Measurements from ENCODE around the gene ARHGAP23.

ARHGAP23 gene, protein sequence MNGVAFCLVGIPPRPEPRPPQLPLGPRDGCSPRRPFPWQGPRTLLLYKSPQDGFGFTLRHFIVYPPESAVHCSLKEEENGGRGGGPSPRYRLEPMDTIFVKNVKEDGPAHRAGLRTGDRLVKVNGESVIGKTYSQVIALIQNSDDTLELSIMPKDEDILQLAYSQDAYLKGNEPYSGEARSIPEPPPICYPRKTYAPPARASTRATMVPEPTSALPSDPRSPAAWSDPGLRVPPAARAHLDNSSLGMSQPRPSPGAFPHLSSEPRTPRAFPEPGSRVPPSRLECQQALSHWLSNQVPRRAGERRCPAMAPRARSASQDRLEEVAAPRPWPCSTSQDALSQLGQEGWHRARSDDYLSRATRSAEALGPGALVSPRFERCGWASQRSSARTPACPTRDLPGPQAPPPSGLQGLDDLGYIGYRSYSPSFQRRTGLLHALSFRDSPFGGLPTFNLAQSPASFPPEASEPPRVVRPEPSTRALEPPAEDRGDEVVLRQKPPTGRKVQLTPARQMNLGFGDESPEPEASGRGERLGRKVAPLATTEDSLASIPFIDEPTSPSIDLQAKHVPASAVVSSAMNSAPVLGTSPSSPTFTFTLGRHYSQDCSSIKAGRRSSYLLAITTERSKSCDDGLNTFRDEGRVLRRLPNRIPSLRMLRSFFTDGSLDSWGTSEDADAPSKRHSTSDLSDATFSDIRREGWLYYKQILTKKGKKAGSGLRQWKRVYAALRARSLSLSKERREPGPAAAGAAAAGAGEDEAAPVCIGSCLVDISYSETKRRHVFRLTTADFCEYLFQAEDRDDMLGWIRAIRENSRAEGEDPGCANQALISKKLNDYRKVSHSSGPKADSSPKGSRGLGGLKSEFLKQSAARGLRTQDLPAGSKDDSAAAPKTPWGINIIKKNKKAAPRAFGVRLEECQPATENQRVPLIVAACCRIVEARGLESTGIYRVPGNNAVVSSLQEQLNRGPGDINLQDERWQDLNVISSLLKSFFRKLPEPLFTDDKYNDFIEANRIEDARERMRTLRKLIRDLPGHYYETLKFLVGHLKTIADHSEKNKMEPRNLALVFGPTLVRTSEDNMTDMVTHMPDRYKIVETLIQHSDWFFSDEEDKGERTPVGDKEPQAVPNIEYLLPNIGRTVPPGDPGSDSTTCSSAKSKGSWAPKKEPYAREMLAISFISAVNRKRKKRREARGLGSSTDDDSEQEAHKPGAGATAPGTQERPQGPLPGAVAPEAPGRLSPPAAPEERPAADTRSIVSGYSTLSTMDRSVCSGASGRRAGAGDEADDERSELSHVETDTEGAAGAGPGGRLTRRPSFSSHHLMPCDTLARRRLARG (N-terminal part only)

DNA sequence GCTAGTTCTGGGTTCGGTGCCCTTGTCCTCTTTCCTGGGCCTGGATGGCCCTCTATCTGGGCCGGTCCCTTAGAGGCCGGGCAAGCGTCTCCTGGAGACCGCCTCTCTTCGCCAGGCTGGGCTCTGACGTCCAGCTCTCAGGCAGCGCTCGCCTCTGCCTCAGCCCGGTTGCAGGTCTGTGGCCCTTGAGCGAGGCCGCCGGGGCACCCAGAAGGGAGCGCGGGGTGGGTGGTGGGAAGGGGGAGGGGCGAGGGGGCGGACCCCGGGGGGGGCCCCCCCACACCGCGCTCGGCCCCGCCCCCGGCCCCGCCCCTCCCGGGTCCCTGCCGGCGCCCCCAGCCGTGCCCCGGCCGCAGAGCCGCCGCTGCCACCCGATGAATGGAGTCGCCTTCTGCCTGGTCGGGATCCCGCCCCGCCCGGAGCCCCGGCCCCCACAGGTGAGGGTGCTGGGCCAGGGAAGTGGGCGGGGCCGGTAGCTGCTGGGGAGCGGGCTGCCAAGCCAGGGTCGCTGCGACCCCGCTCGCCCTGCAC, at the start of gene ARHGAP23:
ARHGAP23 (plus strand) TSS at position 353 of the 531 bp plus-strand sequence; CDS start at position 375, 22 bp downstream.
- no peak for DNase-seq (ENCODE audit: low read depth in 2 of 2)

DNA sequence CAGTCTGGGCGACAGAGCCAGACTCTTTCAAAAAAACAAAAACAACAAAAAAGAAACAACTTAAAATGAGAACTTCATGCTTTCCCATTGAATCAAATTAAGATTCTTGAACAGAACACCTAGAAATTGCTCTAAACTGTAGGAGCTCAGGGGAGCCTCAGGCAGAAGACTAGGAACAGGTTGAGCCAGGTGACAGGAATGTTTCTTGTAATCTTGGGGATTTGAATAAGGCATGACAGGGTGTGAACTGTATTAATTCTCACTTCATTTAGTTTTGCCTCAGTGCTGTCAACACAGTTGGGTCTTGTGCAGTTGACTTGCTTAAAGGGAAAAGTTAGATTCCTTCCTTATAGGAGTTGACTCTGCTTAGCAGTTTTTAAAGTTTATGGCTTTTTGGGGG, 48.8 kb upstream of the ARHGAP23 start:
- DNase-seq (ENCODE audit: low read depth in 2 of 2), result no peak

GRCh38 chr17:38395090-38395489, 33.2 kb upstream of the ARHGAP23 start:
- DNase-seq (ENCODE audit: low read depth in 2 of 2), result no peak

DNA sequence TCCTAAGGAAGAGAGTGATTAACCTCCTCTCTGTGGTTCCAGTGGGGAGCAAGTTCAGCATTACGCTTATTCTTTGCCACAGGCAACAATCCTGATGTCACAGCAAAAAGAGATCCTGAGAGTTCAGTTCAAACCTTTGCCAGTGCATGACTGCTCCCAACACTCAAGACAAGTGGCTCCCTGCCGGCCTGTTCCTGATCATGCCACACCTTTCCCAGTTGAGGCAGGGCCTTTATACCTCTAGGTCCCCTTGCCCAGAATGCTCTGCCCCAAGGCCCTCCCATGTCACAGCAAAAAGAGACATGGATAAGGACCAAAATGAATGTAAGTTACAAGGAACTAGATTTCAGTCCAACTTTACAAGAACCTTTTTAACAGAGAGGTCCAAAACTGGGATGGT, 31.0 kb upstream of the ARHGAP23 start:
- DNase-seq (ENCODE audit: low read depth in 2 of 2), result no peak

- DNase-seq (ENCODE audit: low read depth in 2 of 2), result no peak
Measured at GRCh38 chr17:38400286-38400685, 28.0 kb upstream of the ARHGAP23 start.

GRCh38 chr17:38401459-38401858, 26.8 kb upstream of the ARHGAP23 start:
- DNase-seq (ENCODE audit: low read depth in 2 of 2), result no peak

- no peak for DNase-seq (ENCODE audit: low read depth in 2 of 2)
Measured at GRCh38 chr17:38402897-38403296, 25.4 kb upstream of the ARHGAP23 start.

- DNase-seq (ENCODE audit: low read depth in 2 of 2), result no peak
Measured at GRCh38 chr17:38403491-38403890, 24.8 kb upstream of the ARHGAP23 start.

DNA sequence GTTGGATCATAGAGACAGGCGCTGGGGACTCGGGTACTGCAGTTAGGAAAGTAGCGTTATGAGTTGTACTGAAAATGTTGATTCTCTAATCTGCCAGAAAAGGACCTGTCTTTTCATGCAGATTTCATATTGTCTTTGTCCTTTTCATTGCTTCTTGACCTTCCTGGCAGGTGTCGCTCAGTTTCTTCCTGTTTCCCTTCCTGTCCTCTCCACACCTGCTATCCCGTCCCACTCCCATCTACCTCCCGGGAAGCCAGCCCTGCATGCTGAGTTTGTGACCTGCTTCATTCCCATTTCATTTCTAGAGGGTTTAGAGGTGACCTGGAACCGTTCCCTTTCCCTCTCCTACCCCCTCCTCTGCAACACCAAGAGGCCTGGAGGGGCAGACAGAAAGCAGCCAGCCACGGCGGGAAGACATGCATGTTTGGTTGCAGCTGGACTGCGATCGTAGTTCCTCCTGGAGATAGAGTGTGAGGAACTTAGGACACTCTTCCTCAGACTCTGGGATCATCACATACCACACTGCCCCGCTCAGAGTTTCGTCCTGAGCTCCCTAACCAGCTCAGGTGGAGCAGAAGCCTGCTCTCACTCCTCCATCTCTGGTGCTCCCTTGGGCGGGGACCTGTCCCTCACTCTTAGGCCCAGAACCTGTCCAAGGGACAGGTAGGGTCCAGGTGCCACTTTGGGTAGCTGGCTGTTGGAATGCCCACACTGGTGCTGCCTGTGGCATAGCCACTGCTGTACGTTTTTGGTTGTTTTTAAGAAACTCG, 23.9 kb upstream of the ARHGAP23 start:
- no peak for DNase-seq (ENCODE audit: low read depth in 2 of 2)

GRCh38 chr17:38405654-38406053, 22.6 kb upstream of the ARHGAP23 start:
- DNase-seq (ENCODE audit: low read depth in 2 of 2), result no peak

GRCh38 chr17:38410201-38410600, 18.1 kb upstream of the ARHGAP23 start:
- no peak for DNase-seq (ENCODE audit: low read depth in 2 of 2)

- no peak for DNase-seq (ENCODE audit: low read depth in 2 of 2)
Measured at GRCh38 chr17:38415250-38416194, 12.7 kb upstream of the ARHGAP23 start.

- no peak for DNase-seq (ENCODE audit: low read depth in 2 of 2)
Measured at GRCh38 chr17:38416840-38417209, 11.4 kb upstream of the ARHGAP23 start.

GRCh38 chr17:38417210-38417951, 10.9 kb upstream of the ARHGAP23 start:
- DNase-seq (ENCODE audit: low read depth in 2 of 2), result no peak

DNA sequence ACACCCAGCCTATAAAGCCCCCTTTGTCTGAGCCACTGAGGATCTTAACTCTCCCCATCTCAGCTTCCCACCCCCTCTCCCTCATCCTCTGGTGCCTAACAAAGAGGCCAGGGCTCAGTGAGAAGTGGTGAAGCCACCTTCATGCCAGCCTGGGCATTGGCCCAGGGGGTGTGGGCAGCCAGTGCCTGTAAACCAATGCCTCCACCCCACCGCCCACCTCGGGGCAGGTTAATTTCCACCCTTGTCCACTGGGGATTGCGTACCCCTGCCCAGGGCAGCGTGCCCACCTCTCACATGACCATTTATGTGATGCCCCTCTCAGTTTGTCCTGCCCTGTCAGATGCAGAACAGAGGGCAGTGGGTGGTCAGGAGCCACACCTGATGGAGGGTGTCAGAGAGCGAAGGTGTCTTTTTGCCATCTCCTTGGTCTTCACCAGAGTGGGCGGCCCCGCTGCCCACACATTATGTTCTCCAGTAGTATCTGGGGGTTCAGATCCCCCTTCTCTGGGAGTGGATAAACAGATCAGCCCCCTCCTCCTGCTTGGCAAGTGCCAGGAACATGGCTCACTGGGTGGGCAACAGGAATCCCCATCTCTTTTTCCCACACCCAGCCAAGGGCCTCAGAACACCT, 10.1 kb upstream of the ARHGAP23 start:
- DNase-seq (ENCODE audit: low read depth in 2 of 2), result no peak

- DNase-seq (ENCODE audit: low read depth in 2 of 2), result no peak
Measured at GRCh38 chr17:38418693-38419507, 9.4 kb upstream of the ARHGAP23 start.

GRCh38 chr17:38419508-38419981, 8.7 kb upstream of the ARHGAP23 start:
- DNase-seq (ENCODE audit: low read depth in 2 of 2), result no peak

All from stimulated activated CD8-positive, alpha-beta memory T cell treated with anti-CD3 and anti-CD28 coated beads, Interleukin-15, amount 100 ng/mL, for 4 hours (primary cell).